IgD-negative memory B cell (primary cell): ENCODE data around the gene GRIFIN. TPM values are rescaled to one million over a fixed set of nuclear protein-coding genes. Genes with fewer than 3 reads are reported as not detected.
A peak's percentile ranks its signal among the peaks of the same experiment; 100 is the strongest.
"Not testable (repeated sequence)": the region's sequence is repeated elsewhere in the genome, so short reads cannot be mapped to it uniquely, and the experiment has no call there.

Experiments
- H3K27ac Mint-ChIP-seq, 3 donors: one replicate each; pipeline ENCODE4 v1.8.0; 2020 to 2022; ENCODE audit warnings: mild to moderate bottlenecking in 3 of 3, mixed read lengths in 3 of 3, moderate library complexity in 1 of 3
- H3K27me3 Mint-ChIP-seq: one replicate; pipeline ENCODE4 v1.8.0; 2021; ENCODE audit warnings: mixed read lengths
- H3K36me3 Mint-ChIP-seq: one replicate; pipeline ENCODE4 v1.8.0; 2020; ENCODE audit warnings: mild to moderate bottlenecking, mixed read lengths
- H3K4me1 Mint-ChIP-seq, 3 donors: one replicate each; pipeline ENCODE4 v1.8.0; 2020 to 2022; ENCODE audit warnings: mixed read lengths in 3 of 3, mild to moderate bottlenecking in 1 of 3
- H3K4me3 Mint-ChIP-seq, 4 donors: one replicate each; pipeline ENCODE4 v1.8.0; 2020 to 2022; ENCODE audit warnings: mild to moderate bottlenecking in 4 of 4, mixed read lengths in 4 of 4, moderate library complexity in 3 of 4
- H3K9me3 Mint-ChIP-seq, 3 donors: one replicate each; pipeline ENCODE4 v1.8.0; 2020 to 2021; ENCODE audit warnings: mixed read lengths in 3 of 3, mild to moderate bottlenecking in 1 of 3
- polyA plus RNA-seq: library from polyadenylated mRNA; unstranded; fragments of 300-500 nt; fragmentation: Illumina TruSeq; gene quantifications from one replicate; pipeline ENCODE4 v1.2.3, GENCODE V29; 2021

The GRIFIN gene
- polyA plus RNA-seq, 1 donor from 2014 or later, result not detected

DNA sequence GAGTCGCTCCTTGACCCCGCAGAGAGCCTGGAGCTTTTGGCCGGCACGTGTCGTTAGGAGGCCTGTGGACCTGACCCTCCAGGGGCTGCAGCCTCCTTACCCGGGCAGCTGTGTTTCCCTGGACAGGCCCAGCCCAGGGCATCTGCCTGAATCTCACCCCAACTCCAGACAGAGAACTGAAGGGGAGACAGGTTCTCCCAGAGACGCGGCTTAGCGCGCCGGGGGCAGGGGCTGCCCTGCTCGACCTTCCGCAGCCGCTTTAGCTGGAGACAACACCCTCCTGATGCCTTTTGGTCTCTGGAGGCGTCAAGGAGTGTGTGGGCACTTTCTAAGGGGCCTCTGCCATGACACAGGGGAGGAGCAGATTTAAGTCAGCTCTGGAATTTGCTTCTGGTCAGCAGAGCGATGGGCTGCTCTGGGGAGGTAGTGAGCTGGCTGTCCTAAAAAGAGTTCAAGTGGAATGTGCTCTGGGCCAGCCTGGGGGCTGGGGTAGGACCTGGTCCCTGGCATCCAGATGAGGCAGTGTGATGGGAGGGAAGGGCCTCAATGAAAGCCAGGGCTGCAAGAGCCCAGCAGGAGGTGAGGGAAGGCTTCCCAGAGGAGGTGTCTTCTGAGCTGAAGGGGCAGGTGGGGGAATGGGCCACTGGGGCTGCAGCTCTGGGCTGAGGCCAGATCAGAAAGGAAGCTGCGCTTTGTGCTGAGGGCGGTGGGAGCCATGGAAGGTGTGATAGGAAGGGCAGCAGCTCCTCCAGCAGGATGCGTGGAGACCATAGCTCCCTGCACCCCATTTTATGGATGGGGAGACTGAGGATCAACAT, 5.8 kb downstream of the GRIFIN start:
- Mint-ChIP-seq H3K4me3 (no peak overlapping the region), H3K27ac (no peak overlapping the region), H3K36me3 (no peaks in the 10 kb centered on the region), H3K9me3 (no peaks in the 10 kb centered on the region), H3K4me1 (peaks cover 2 to 5% (median 2%) of the 10 kb centered on the region in 3 donors), H3K27me3 (peaks cover 3% of the 10 kb centered on the region)

DNA sequence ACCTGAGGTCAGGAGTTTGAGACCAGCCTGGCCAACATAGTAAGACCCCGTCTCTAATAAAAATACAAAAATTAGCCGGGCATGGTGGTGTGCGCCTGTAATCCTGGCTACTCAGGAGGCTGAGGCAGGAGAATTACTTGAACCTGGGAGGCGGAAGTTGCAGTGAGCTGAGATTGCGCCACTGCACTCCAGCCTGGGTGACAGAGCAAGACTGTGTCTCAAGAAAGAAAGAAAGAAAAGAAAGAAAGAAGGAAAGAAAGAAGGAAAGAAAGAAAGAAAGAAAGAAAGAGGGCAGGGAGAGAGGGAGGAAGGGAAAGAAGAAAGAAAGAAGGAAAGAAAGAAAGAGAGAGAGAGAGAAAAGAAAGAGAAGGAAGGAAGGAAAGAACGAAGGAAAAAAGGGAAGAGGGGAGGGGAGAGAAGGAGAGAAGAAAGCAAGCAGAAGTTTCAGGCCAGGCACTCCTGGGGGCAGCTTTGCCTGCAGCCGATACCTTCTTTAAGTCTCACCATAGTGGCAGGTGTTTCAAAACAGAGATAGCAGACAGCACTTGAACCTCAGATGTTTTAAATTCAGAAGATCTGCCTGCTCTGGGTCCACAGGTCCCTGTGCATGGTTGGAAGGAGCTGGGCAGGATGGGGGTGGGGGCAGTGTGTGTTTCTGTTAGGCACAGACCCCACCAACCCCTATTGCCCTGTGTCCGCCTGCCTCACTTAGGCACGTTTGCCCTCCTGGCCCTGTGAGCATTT, 6.6 kb downstream of the GRIFIN start:
- H3K9me3 Mint-ChIP-seq, H3K4me1 Mint-ChIP-seq, H3K27ac Mint-ChIP-seq, H3K36me3 Mint-ChIP-seq, H3K27me3 Mint-ChIP-seq: not testable (repeated sequence)
- H3K4me3 Mint-ChIP-seq, result peak overlapping the region in 1 of 4 donors; percentile 10

DNA sequence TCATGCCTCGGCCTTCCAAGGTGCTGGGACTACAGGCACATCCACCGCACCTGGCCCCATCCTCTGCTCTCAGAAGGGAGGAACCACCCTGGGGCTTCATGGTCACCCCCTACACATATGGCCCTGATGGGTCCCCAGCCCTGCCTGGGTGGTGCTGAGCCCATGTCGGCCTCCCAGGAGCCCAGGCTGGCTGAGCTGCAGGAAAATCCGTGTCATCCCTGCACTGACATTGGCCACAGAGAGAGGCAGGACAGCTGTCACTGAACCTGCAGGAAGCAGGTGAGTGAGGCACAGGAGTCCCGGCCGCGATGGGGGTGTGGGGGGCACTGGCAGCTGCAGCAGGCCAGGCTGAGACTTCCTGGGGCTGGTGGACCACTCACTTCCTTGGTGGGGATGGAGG, 8.0 kb downstream of the GRIFIN start:
- Mint-ChIP-seq H3K4me3 (no peak overlapping the region), H3K27ac (no peak overlapping the region), H3K4me1 (peaks cover 2 to 5% (median 2%) of the 10 kb centered on the region in 3 donors), H3K27me3 (peaks cover 3% of the 10 kb centered on the region), H3K36me3 (no peaks in the 10 kb centered on the region), H3K9me3 (no peaks in the 10 kb centered on the region)

DNA sequence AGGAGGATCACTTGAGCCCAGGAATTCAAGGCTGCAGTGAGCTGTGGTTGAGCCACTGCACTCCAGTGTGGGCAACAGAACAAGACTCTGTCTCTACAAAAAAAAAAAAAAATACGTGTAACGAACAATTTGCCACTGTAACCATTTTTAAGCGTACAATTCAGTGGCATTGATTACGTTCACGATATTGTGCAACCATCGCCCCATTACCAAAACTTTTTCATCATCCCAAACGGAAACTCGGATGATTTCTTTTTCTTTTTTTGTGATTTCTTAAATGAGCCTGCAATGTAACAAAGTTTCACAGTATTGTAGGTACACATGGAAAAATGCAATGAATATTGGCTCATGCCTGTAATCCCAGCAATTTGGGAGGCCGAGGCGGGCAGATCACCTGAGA, 9.5 kb downstream of the GRIFIN start:
- Mint-ChIP-seq H3K27me3 (peaks cover 3% of the 10 kb centered on the region), H3K4me1 (peaks cover 2 to 5% (median 2%) of the 10 kb centered on the region in 3 donors), H3K36me3 (no peaks in the 10 kb centered on the region), H3K27ac (no peak overlapping the region), H3K9me3 (no peaks in the 10 kb centered on the region), H3K4me3 (no peak overlapping the region)

DNA sequence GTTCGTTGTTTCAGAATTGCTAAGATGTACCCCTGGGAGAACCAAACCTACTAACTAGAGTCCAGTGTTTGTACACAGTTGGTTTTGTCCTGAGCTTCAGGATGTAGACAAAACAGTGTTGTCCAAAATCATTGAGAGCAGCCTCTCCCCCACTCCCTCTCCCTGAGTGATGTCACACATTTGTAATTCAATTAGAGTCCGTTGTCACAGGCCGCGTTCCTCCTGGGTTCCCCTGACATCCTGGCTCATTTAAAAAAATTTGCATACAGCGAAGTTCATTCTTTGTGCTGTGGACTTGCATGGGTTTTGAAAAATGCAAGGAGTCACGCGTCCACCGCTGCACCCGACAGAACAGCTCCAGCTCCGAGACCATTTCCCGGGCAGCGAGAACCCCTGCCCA, 10.3 kb downstream of the GRIFIN start:
- no peaks in the 10 kb centered on the region for H3K36me3 Mint-ChIP-seq
- no peak overlapping the region for H3K27ac Mint-ChIP-seq
- H3K4me3 Mint-ChIP-seq, result no peak overlapping the region
- peaks cover 2 to 5% (median 2%) of the 10 kb centered on the region in 3 donors for H3K4me1 Mint-ChIP-seq
- H3K27me3 Mint-ChIP-seq, result peaks cover 3% of the 10 kb centered on the region
- H3K9me3 Mint-ChIP-seq, result no peaks in the 10 kb centered on the region

DNA sequence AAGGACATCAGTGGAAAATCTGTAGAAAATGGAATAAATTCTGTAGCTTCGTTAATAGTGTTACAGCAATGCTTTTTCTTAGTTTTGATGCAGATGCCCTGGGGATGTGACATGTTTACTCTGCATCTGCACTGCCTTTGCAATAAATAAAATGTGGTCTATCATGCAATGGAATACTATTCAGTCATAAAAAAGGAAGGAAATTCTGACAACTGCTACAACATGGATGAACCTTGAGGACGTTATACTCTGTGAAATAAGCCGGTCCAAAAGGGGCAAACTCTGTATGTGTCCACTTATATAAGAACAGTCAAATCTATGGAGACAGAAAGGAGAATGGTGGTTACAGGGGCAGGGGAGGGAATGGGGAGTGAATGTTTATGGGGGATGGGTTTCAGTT, 13.5 kb downstream of the GRIFIN start:
- Mint-ChIP-seq H3K4me3 (no peak overlapping the region), H3K4me1 (peaks cover 0 to 4% (median 0%) of the 10 kb centered on the region in 3 donors)

DNA sequence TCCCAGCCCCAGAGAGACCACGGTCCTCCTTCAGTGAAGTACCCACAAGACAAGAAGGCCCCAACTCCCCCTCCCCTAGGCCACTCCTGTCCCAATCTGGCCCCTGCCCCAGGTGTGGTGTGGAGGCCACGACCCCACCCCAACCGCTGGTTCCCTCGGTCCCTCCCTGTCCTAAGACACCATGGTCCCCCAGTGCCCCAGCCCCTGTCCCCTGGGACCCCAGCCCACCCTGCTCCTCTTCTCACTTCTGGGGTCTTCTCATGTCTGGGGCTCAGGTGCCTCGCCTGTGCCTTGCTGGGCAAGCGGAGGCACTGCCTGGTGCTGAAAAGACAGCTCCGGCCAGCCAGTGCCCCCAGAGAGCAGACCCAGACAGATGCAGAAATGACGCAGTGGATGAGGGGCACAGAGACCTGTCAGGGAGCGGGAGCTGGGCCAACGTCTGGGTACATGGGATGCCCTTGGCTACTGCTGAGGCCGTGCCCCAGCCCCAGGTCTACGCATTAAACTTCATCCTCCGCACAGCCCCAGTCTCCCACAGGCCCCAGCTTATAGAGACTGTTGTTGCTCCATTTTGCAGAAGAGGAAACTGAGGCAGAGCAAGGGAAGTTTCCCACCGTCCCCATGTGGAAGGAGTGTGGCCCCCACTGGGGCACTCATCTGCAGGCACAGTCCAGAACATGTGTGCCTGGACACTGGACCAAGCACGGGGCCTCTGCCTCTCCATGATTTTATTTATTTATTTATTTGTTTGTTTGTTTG, 14.8 kb downstream of the GRIFIN start:
- Mint-ChIP-seq H3K9me3 (no peaks in the 10 kb centered on the region), H3K4me1 (peaks cover 0 to 5% (median 0%) of the 10 kb centered on the region in 3 donors), H3K27me3 (no peaks in the 10 kb centered on the region), H3K27ac (no peak overlapping the region), H3K4me3 (no peak overlapping the region), H3K36me3 (peaks cover 2% of the 10 kb centered on the region)

More for the DNA sequence above, 13.5 kb downstream of the GRIFIN start:
- H3K27ac Mint-ChIP-seq, result no peak overlapping the region
- H3K36me3 Mint-ChIP-seq, result peaks cover 2% of the 10 kb centered on the region
- H3K9me3 Mint-ChIP-seq, result no peaks in the 10 kb centered on the region
- H3K27me3 Mint-ChIP-seq, result no peaks in the 10 kb centered on the region

DNA sequence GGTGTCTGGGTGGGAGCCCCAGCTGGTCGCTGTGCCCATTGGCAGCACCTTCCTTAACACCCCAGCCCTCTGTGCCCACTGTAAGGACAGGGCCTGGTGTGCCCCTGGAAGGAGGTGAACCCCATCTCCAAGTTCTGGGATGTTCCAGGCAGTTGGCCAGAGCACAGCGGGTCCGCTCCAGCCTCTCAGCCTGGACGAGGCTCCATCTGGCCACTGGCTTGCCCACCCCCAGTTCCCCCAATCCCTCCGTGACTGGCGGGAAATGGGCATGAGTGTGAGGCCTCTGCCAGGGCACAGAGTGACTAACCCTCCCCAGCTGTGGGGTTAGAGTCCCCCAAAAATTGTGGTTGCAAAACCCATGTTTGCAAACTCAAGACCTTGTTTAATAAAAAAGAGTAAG, 15.6 kb downstream of the GRIFIN start:
- peaks cover 0 to 2% (median 0%) of the 10 kb centered on the region in 3 donors for H3K9me3 Mint-ChIP-seq
- no peak overlapping the region for H3K4me3 Mint-ChIP-seq
- H3K36me3 Mint-ChIP-seq, result peaks cover 2% of the 10 kb centered on the region
- no peaks in the 10 kb centered on the region for H3K27me3 Mint-ChIP-seq
- H3K27ac Mint-ChIP-seq, result no peak overlapping the region
- peaks cover 0 to 5% (median 0%) of the 10 kb centered on the region in 3 donors for H3K4me1 Mint-ChIP-seq

DNA sequence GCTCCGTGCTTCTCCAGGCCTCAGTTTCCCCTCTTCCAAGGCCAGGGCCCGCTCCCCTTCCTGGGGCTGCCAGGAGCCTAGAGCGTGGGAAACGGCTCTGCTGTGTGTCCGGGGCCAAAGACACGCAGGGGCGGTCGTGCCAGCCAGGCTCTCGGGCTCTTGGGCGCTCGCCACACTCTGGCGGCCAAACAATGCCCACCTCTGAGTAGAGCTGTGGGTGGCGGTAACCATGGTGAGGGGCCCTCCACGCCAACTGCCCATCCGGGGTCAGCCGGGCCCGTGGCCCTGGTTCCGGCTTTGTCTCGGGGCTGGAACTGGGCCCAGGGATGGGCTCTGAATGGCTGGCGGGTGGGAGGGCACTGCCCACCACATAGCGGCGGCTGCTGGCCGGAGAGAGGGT, 16.0 kb downstream of the GRIFIN start:
- Mint-ChIP-seq H3K27me3 (no peaks in the 10 kb centered on the region), H3K27ac (no peak overlapping the region)

DNA sequence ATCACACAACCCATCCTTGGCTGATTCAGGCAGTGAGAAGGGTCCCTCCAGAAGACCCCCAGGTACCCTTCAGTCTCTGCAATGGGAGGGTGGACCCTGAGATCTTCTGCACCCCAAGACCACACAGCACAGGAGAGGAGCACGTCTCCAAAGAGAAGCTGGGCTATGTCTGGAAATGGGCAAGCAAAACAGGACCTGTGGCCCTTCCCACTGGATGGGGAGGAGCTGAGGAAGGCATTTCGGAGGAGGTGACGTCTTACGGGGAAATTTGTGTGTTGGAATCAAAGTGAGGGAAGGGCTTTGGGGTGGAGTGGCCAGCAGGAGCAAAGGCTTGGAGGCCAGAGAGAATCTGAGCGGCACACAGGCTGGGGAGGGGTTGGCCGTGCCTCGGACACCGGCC, 16.5 kb downstream of the GRIFIN start:
- no peaks in the 10 kb centered on the region for H3K27me3 Mint-ChIP-seq
- peaks cover 2% of the 10 kb centered on the region for H3K36me3 Mint-ChIP-seq
- H3K27ac Mint-ChIP-seq, result no peak overlapping the region
- peaks cover 0 to 3% (median 0%) of the 10 kb centered on the region in 3 donors for H3K9me3 Mint-ChIP-seq
- H3K4me3 Mint-ChIP-seq, result no peak overlapping the region
- peaks cover 0 to 5% (median 0%) of the 10 kb centered on the region in 3 donors for H3K4me1 Mint-ChIP-seq

More for the DNA sequence above, 16.0 kb downstream of the GRIFIN start:
- Mint-ChIP-seq H3K36me3 (peaks cover 2% of the 10 kb centered on the region), H3K4me1 (peaks cover 0 to 5% (median 0%) of the 10 kb centered on the region in 3 donors), H3K9me3 (peaks cover 0 to 3% (median 0%) of the 10 kb centered on the region in 3 donors), H3K4me3 (no peak overlapping the region)

DNA sequence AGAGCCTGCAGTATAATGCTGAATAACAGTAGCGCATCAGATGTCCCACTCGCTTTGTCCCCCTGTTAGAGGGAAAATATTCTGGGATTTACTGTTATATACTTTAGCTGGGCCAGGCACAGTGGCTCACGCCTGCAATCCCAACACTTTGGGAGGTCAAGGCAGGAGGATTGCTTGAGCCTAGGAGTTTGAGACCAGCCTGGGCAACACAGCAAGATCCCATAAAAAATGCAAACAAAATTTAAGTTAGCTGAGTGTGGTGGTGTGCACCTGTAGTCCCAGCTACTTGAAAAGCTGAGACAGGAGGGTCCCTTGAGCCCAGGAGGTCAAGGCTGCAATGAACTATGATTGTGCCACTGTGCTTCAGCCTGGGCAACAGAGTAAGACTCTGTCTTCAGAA, 22.3 kb downstream of the GRIFIN start:
- H3K27ac Mint-ChIP-seq, H3K27me3 Mint-ChIP-seq, H3K4me1 Mint-ChIP-seq, H3K9me3 Mint-ChIP-seq, H3K36me3 Mint-ChIP-seq: not testable (repeated sequence)
- peak overlapping the region in 1 of 4 donors; percentile 37 for H3K4me3 Mint-ChIP-seq

DNA sequence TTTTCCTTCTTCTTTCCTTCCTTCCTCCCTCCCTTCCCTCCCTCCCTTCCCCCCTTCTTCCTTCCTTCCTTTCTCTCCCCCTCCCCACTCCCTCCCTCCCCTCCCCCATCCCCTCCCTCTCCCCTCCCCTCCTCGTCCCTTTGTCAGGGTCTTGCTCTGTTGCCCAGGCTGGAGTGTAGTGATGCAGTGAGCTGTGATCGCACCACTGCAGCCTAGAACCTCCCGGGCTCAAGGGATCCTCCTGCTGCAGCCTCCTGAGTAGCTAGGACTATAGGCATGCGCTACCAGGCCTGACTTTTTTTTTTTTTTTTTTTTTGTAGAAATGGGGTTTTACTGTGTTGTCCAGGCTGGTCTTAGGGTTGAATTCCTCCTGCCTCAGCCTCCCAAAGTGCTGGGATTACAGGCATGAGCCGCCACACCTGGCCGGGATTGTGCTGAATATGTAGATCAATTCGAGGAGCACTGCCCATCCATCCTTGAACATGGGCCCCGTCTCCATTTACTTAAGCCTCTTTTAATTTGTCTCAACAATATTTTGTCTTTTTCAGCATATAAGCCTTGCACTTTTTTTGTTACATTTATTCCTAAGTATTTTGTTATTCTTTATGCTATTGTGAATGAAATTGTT, 23.4 kb downstream of the GRIFIN start:
- no peaks in the 10 kb centered on the region for H3K27me3 Mint-ChIP-seq
- peaks cover 2% of the 10 kb centered on the region for H3K36me3 Mint-ChIP-seq
- peaks cover 0 to 3% (median 0%) of the 10 kb centered on the region in 3 donors for H3K9me3 Mint-ChIP-seq
- H3K27ac Mint-ChIP-seq, result no peak overlapping the region
- H3K4me3 Mint-ChIP-seq, result peak overlapping the region in 1 of 4 donors; percentile 37
- peaks cover 1 to 6% (median 5%) of the 10 kb centered on the region in 3 donors for H3K4me1 Mint-ChIP-seq

DNA sequence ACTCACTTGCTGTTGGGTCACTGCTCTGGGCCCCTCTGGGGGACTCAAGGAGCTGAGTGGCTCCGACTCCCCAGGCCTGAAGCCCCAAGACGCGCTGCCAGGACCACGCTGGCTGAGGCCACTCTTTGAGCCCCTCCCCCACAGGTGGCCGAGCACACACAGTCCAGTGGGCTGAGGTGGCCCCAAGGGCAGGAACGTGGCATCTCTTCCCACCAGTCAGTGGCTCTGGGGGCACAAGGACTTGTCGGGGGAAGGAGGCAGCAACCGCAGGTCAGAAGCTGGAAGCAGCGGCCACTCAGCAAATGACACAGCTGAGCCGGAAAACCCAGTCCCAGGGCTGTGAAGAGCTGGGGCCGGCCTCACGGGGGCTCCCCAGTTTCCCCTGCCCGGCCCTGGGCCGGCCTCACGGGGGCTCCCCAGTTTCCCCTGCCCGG, 24.1 kb downstream of the GRIFIN start:
- H3K27ac Mint-ChIP-seq, result no peak overlapping the region
- peaks cover 4% of the 10 kb centered on the region for H3K36me3 Mint-ChIP-seq
- H3K9me3 Mint-ChIP-seq, result peaks cover 0 to 3% (median 0%) of the 10 kb centered on the region in 3 donors
- peak overlapping the region in 3 of 4 donors; percentile 78 to 88 (median 79) for H3K4me3 Mint-ChIP-seq
- H3K4me1 Mint-ChIP-seq, result peaks cover 1 to 5% (median 5%) of the 10 kb centered on the region in 3 donors
- H3K27me3 Mint-ChIP-seq, result no peaks in the 10 kb centered on the region
